H1 (cell line): ENCODE results near the gene MCOLN3. TPM values are rescaled to one million over a fixed set of nuclear protein-coding genes. Genes with fewer than 3 reads are reported as not detected.

Experiments used
- CTCF ChIA-PET: fragments of 300-600 bp; sonication (Branson Sonifier 250); formaldehyde crosslinking; loops from one replicate; lab custom pipeline; 2021; ENCODE audit not compliant: partially characterized antibody; lab: Charles Lee
- POLR2A ChIA-PET: fragments of 300-600 bp; sonication (Branson Sonifier 250); formaldehyde crosslinking; loops from one replicate; lab custom pipeline; 2021; ENCODE audit warnings: inconsistent platforms; ENCODE audit not compliant: partially characterized antibody; lab: Charles Lee
- DNase-seq, 2 experiments: peaks; one replicate each; pipeline versions ENCODE4 v3.0.0 to v3.0.0-alpha.2; 2010 to 2022; ENCODE audit warnings: low spot score in 2 of 2, low read depth in 1 of 2, mixed read lengths in 1 of 2
- FAIRE-seq: peaks from 2 replicates; lab custom pipeline; 2011; peaks lifted over from hg19 to GRCh38; lab: Jason Lieb, UNC
- H2AFZ ChIP-seq: 2 replicates; pipeline ENCODE4 v1.8.1; 2012; ENCODE audit warnings: low read length, inconsistent platforms
- H2AK5ac ChIP-seq: 2 replicates; pipeline ENCODE4 v1.6.1; 2013; ENCODE audit warnings: low read depth, low read length
- H2BK120ac ChIP-seq: replicated peaks from 2 replicates; pipeline ENCODE3; 2013; ENCODE audit warnings: low read depth, low read length, inconsistent platforms
- H2BK12ac ChIP-seq: 2 replicates; pipeline ENCODE4 v1.6.1; 2013; ENCODE audit warnings: low read depth, low read length
- H2BK15ac ChIP-seq: 2 replicates; pipeline ENCODE4 v1.6.1; 2013; ENCODE audit warnings: low read length
- H2BK20ac ChIP-seq: 2 replicates; pipeline ENCODE4 v1.6.1; 2013; ENCODE audit warnings: low read length
- H2BK5ac ChIP-seq: 2 replicates; pipeline ENCODE4 v1.6.1; 2013; ENCODE audit warnings: low read depth, low read length
- H3K14ac ChIP-seq: 2 replicates; pipeline ENCODE4 v1.6.1; 2013; ENCODE audit warnings: inconsistent platforms; ENCODE audit not compliant: insufficient read length
- H3K18ac ChIP-seq: 2 replicates; pipeline ENCODE4 v1.6.1; 2013; ENCODE audit warnings: low read length; ENCODE audit errors: extremely low read depth
- H3K23ac ChIP-seq: 2 replicates; pipeline ENCODE4 v1.6.1; 2013; ENCODE audit warnings: inconsistent platforms; ENCODE audit not compliant: insufficient read length
- H3K23me2 ChIP-seq: 2 replicates; pipeline ENCODE4 v1.6.1; 2013; ENCODE audit warnings: low read depth, low read length
- H3K27ac ChIP-seq: 2 replicates; pipeline ENCODE4 v1.6.1; 2011; ENCODE audit warnings: low read depth, low read length, inconsistent platforms
- H3K27me3 ChIP-seq, 4 experiments: replicated peaks in 1 of 4; 1 replicate in 1 of 4; 2 replicates in 3 of 4; pipeline versions ENCODE4 v1.6.1 to v1.8.1; 2011 to 2013; ENCODE audit warnings: low read length in 3 of 4, mild to moderate bottlenecking in 3 of 4, inconsistent platforms in 2 of 4, mixed read lengths in 2 of 4, moderate library complexity in 1 of 4; ENCODE audit not compliant: control insufficient read depth in 3 of 4, insufficient read depth in 3 of 4; ENCODE audit errors: extremely low read depth in 1 of 4
- H3K36me3 ChIP-seq, 4 experiments: 2 replicates each; pipeline versions ENCODE4 v1.6.1 to v1.8.1; 2011 to 2013; ENCODE audit warnings: mild to moderate bottlenecking in 4 of 4, low read length in 3 of 4, moderate library complexity in 2 of 4, control low read depth in 1 of 4, inconsistent platforms in 1 of 4; ENCODE audit not compliant: insufficient read depth in 4 of 4, control insufficient read depth in 2 of 4
- H3K4ac ChIP-seq: replicated peaks from 2 replicates; pipeline ENCODE3; 2013; ENCODE audit warnings: low read length, low read depth, mixed read lengths, inconsistent platforms; ENCODE audit not compliant: insufficient read length
- H3K4me1 ChIP-seq, 4 experiments: replicated peaks in 1 of 4; 1 replicate in 1 of 4; 2 replicates in 3 of 4; pipeline versions ENCODE4 v1.6.1 to v1.8.1; 2011 to 2013; ENCODE audit warnings: low read length in 3 of 4, inconsistent platforms in 2 of 4, mixed read lengths in 1 of 4; ENCODE audit not compliant: insufficient read depth in 4 of 4, control insufficient read depth in 3 of 4
- H3K4me2 ChIP-seq, 2 experiments: 2 replicates each; pipeline versions ENCODE4 v1.6.1 to v1.8.1; 2011 to 2013; ENCODE audit warnings: low read depth in 2 of 2, low read length in 2 of 2, control low read depth in 1 of 2, inconsistent platforms in 1 of 2, mild to moderate bottlenecking in 1 of 2; ENCODE audit not compliant: insufficient read depth in 1 of 2
- H3K4me3 ChIP-seq, 4 experiments: fragments of 200-600, 300-600 bp in 1 of 4; sonication (generic), shearing (Covaris generic), sonication (Bioruptor Twin) in 1 of 4; 2 replicates each; pipeline versions ENCODE4 v1.5.1 to v1.8.1; 2011 to 2016; ENCODE audit warnings: low read length in 4 of 4, low read depth in 3 of 4, control low read depth in 2 of 4, inconsistent platforms in 2 of 4, mild to moderate bottlenecking in 2 of 4, mixed read lengths in 1 of 4, moderate library complexity in 1 of 4; ENCODE audit not compliant: insufficient read depth in 2 of 4; ENCODE audit errors: extremely low read depth in 1 of 4
- H3K56ac ChIP-seq: replicated peaks from 2 replicates; pipeline ENCODE3; 2013; ENCODE audit warnings: low read depth, mild to moderate bottlenecking, mixed read lengths, low read length, inconsistent platforms; ENCODE audit not compliant: insufficient read length
- H3K79me1 ChIP-seq: 2 replicates; pipeline ENCODE4 v1.6.1; 2013; ENCODE audit warnings: low read depth, low read length, control low read depth
- H3K79me2 ChIP-seq, 2 experiments: 2 replicates each; pipeline versions ENCODE4 v1.6.1 to v1.8.1; 2012 to 2013; ENCODE audit warnings: low read length in 2 of 2, mild to moderate bottlenecking in 2 of 2, inconsistent platforms in 1 of 2; ENCODE audit not compliant: insufficient read depth in 2 of 2, control insufficient read depth in 1 of 2
- H3K9ac ChIP-seq, 4 experiments: replicated peaks in 1 of 4; 1 replicate in 1 of 4; 2 replicates in 3 of 4; pipeline versions ENCODE4 v1.6.1 to v1.8.1; 2011 to 2013; ENCODE audit warnings: low read depth in 3 of 4, low read length in 3 of 4, control low read depth in 2 of 4, mild to moderate bottlenecking in 2 of 4, moderate library complexity in 2 of 4, inconsistent platforms in 1 of 4; ENCODE audit errors: extremely low read depth in 1 of 4
- H3K9me3 ChIP-seq, 2 experiments: 2 replicates each; pipeline versions ENCODE4 v1.6.1 to v1.8.1; 2012 to 2013; ENCODE audit warnings: mild to moderate bottlenecking in 2 of 2, moderate library complexity in 2 of 2, control low read depth in 1 of 2, inconsistent platforms in 1 of 2, low read depth in 1 of 2, low read length in 1 of 2, mixed read lengths in 1 of 2; ENCODE audit not compliant: insufficient read depth in 2 of 2
- H4K20me1 ChIP-seq, 2 experiments: replicated peaks in 1 of 2; 2 replicates each; pipeline versions ENCODE3 to v1.8.1; 2011 to 2013; ENCODE audit warnings: inconsistent platforms in 2 of 2, low read length in 2 of 2, mild to moderate bottlenecking in 1 of 2; ENCODE audit not compliant: insufficient read depth in 2 of 2, control insufficient read depth in 1 of 2
- H4K5ac ChIP-seq: 2 replicates; pipeline ENCODE4 v1.6.1; 2013; ENCODE audit warnings: low read length, low read depth, mixed read lengths, inconsistent platforms; ENCODE audit not compliant: insufficient read length
- H4K8ac ChIP-seq: 2 replicates; pipeline ENCODE4 v1.8.0; 2013; ENCODE audit warnings: mild to moderate bottlenecking, moderate library complexity, low read length, inconsistent platforms; ENCODE audit not compliant: insufficient read depth; ENCODE audit errors: extremely low read depth
- H4K91ac ChIP-seq: replicated peaks from 2 replicates; pipeline ENCODE3; 2013; ENCODE audit warnings: low read length, mixed read lengths, inconsistent platforms; ENCODE audit not compliant: insufficient read length
- CBX5 ChIP-seq: fragments of 300-800, 300-1000 bp; sonication (generic); IDR thresholded peaks from 2 replicates; pipeline ENCODE4 v1.7.1; 2016; ENCODE audit warnings: antibody characterized with exemption, low read length, low read depth
- MAFK ChIP-seq: IDR thresholded peaks from 2 replicates; pipeline ENCODE4 v1.6.1; 2012; ENCODE audit warnings: low read depth, mild to moderate bottlenecking, improper control_type of control experiment, low read length
- RAD21 ChIP-seq, 2 experiments: IDR thresholded peaks in 1 of 2; conservative IDR thresholded peaks in 1 of 2; 2 replicates each; pipeline ENCODE4 v1.6.1; 2011; ENCODE audit warnings: low read depth in 2 of 2, low read length in 2 of 2, improper control_type of control experiment in 1 of 2, inconsistent platforms in 1 of 2, mild to moderate bottlenecking in 1 of 2, moderate library complexity in 1 of 2
- RXRA ChIP-seq: IDR thresholded peaks from 2 replicates; pipeline ENCODE4 v1.6.1; 2011; ENCODE audit warnings: low read depth, mild to moderate bottlenecking, low read length, moderate library complexity; ENCODE audit not compliant: insufficient read depth
- SIRT6 ChIP-seq: IDR thresholded peaks from one replicate; pipeline ENCODE4 v1.7.1; 2012; ENCODE audit warnings: low read length, inconsistent platforms
- SP1 ChIP-seq: IDR thresholded peaks from 2 replicates; pipeline ENCODE4 v1.6.1; 2011; ENCODE audit warnings: low read depth, low read length
- SRF ChIP-seq: IDR thresholded peaks from 2 replicates; pipeline ENCODE4 v1.6.1; 2011; ENCODE audit warnings: mild to moderate bottlenecking, low read depth, low read length, moderate library complexity
- TEAD4 ChIP-seq: IDR thresholded peaks from 2 replicates; pipeline ENCODE4 v1.6.1; 2012; ENCODE audit warnings: low read depth, low read length, inconsistent platforms, mixed read lengths
- WGBS, 2 experiments: shearing (Covaris generic) in 1 of 2; methylation state at CpG; one replicate each; pipeline versions ENCODE4 v1.1.6 to v1.1.7; 2013 to 2015; ENCODE audit warnings: low lambda C conversion rate in 2 of 2, mixed read lengths in 2 of 2, inconsistent platforms in 1 of 2, low coverage in 1 of 2, missing lambda C conversion rate in 1 of 2; ENCODE audit not compliant: insufficient replicate concordance in 2 of 2, insufficient coverage in 1 of 2, insufficient read length in 1 of 2; ENCODE audit errors: extremely low coverage in 1 of 2, missing lambda C conversion rate in 1 of 2; 5-methylcytosine and 5-hydroxymethylcytosine counted together
- polyA plus RNA-seq, 7 experiments: library from polyadenylated mRNA; depleted of rRNA in 3 of 7; stranded (reverse) in 5 of 7; unstranded in 2 of 7; fragments of >200 nt in 5 of 7; fragments of 200-250 nt in 2 of 7; gene quantifications; 1 replicate in 5 of 7; 2 replicates in 1 of 7; 4 replicates in 1 of 7; pipeline versions ENCODE4 v1.2.1 to v1.2.3, GENCODE V29; 2011 to 2013; ENCODE audit warnings: missing spikeins in 2 of 7, mixed read lengths in 2 of 7
- total RNA-seq: library from RNA; stranded (reverse); fragmentation: NEBNext Ultra II Directional; extraction: Animal tissue kit (Norgen Biotek cat#: 25700); gene quantifications from 2 replicates; pipeline ENCODE4 v1.2.1, GENCODE V29; 2021
- TF ChIP-seq, protein P1 (sequence below): IDR thresholded peaks from 2 replicates; pipeline ENCODE4 v1.6.1; 2012; ENCODE audit warnings: inconsistent platforms

MCOLN3 gene
- total and polyA plus RNA-seq, 2 of the 8 experiments (the other 6 are each of a cell fraction or from before 2014, with no cell fraction given) = 3.8 to 4.9 TPM

DNA sequence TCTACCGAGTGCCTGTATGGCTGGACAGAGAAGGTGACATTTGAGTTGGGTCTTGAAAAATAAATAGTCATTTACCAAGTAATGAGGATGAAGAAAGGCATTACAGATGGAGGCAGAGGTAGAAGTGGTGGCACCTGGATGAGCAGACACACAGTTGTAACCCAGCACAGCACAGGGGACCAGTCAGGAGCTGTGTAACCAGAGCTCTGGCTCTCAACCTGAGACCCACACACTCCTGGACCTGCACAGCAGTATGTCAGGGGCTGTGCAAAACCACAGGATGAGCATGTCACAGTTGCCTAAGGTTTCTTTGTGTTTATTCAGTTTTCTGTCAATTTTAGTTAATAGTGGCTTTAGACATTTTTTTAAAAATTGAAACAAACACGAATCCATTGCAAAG, 11.3 kb upstream of the MCOLN3 start:
- no peak overlapping the region for H2AK5ac ChIP-seq
- no peak for TF ChIP-seq SRF
- TF ChIP-seq RAD21 (IDR thresholded peaks at IDR 0.05 in 1 of 2, conservative IDR thresholded peaks at IDR 0.05 in 1 of 2; ENCODE audit: low read depth in 2 of 2, low read length in 2 of 2) = no peak
- no peak for TF ChIP-seq SP1
- no peak for TF ChIP-seq MAFK
- TF ChIP-seq RXRA = no peak
- TF ChIP-seq, protein P1, sequence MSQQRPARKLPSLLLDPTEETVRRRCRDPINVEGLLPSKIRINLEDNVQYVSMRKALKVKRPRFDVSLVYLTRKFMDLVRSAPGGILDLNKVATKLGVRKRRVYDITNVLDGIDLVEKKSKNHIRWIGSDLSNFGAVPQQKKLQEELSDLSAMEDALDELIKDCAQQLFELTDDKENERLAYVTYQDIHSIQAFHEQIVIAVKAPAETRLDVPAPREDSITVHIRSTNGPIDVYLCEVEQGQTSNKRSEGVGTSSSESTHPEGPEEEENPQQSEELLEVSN = no peak
- TF ChIP-seq SIRT6 = no peak
- TF ChIP-seq CBX5 = no peak
- no peak for TF ChIP-seq TEAD4
- H3K14ac ChIP-seq = no peak overlapping the region
- peaks cover 0 to 3% (median 0%) of the 10 kb centered on the region in 4 experiments; a peak in 1 of 7 replicates for H3K4me1 ChIP-seq
- H4K8ac ChIP-seq = no peak overlapping the region
- H3K18ac ChIP-seq = no peak overlapping the region
- no peak overlapping the region for H3K23ac ChIP-seq
- H3K27me3 ChIP-seq = no peaks in the 10 kb centered on the region
- no peaks in the 10 kb centered on the region for H3K79me2 ChIP-seq
- CTCF ChIA-PET = interaction anchor here (1.0 to 2.1 kb wide), 3 partner anchors 10 to 195 kb away, joined by 3 to 7 read pairs (median 3); no protein-coding TSS in a partner anchor
- no peak overlapping the region for H3K4me2 ChIP-seq
- H3K23me2 ChIP-seq = peaks cover 4% of the 10 kb centered on the region; the same call in 1 of the 2 replicates
- DNase-seq = no peak
- no peak overlapping the region for H3K27ac ChIP-seq
- no peak overlapping the region for H4K91ac ChIP-seq
- H2BK120ac ChIP-seq = no peak overlapping the region
- no peaks in the 10 kb centered on the region; the same call in 1 of the 2 replicates for H3K79me1 ChIP-seq
- no peak overlapping the region for H3K9ac ChIP-seq
- no peaks in the 10 kb centered on the region for H4K20me1 ChIP-seq
- FAIRE-seq = no peak
- no peak overlapping the region for H2BK5ac ChIP-seq
- no peak overlapping the region for H2BK15ac ChIP-seq
- POLR2A ChIA-PET = no interaction called here
- H3K56ac ChIP-seq = no peak overlapping the region
- no peak overlapping the region for H3K4me3 ChIP-seq
- no peaks in the 10 kb centered on the region for H3K9me3 ChIP-seq
- WGBS, 2 experiments = 79% methylated on average over 2 of the region's 2 CpGs; no CpG with 5 or more reads in 1 of the 2 experiments
- H3K36me3 ChIP-seq = no peaks in the 10 kb centered on the region
- no peak overlapping the region for H2AFZ ChIP-seq
- no peak overlapping the region for H2BK12ac ChIP-seq
- H3K4ac ChIP-seq = no peak overlapping the region
- no peak overlapping the region for H2BK20ac ChIP-seq
- H4K5ac ChIP-seq = no peak overlapping the region
